GM10266 (cell line): ENCODE results near the gene PCMT1.
"Not testable (repeated sequence)": the region's sequence is repeated elsewhere in the genome, so short reads cannot be mapped to it uniquely, and the experiment has no call there.

ENCODE experiments used
- DNase-seq: peaks from one replicate; pipeline ENCODE4 v3.0.0; 2012; ENCODE audit errors: extremely low spot score
- CTCF ChIP-seq: IDR thresholded peaks from 2 replicates; pipeline ENCODE4 v1.5.1; 2012; ENCODE audit warnings: mild to moderate bottlenecking, low read depth; ENCODE audit not compliant: control insufficient read depth, insufficient read depth; ENCODE audit errors: missing control alignments

Gene PCMT1

GRCh38 chr6:149834513-149835481 lies 85.3 kb downstream of the PCMT1 start:
- peak; percentile 49 for DNase-seq
- TF ChIP-seq CTCF, result peak; percentile 90

- peak; percentile 59 for TF ChIP-seq CTCF
- DNase-seq, result peak; percentile 64
These were observed 91.0 kb downstream of the PCMT1 start for GRCh38 chr6:149840345-149841075.

GRCh38 chr6:149842331-149842730 lies 92.8 kb downstream of the PCMT1 start:
- DNase-seq, result no peak

GRCh38 chr6:149843051-149843633 lies 93.6 kb downstream of the PCMT1 start:
- no peak for TF ChIP-seq CTCF

More at GRCh38 chr6:149842331-149842730, 92.8 kb downstream of the PCMT1 start:
- TF ChIP-seq CTCF, result no peak

GRCh38 chr6:149844036-149844435 lies 94.5 kb downstream of the PCMT1 start:
- not testable (repeated sequence) for DNase-seq

More at GRCh38 chr6:149843051-149843633, 93.6 kb downstream of the PCMT1 start:
- no peak for DNase-seq

GRCh38 chr6:149844480-149844879 lies 94.9 kb downstream of the PCMT1 start:
- no peak for DNase-seq
- TF ChIP-seq CTCF, result no peak

GRCh38 chr6:149845549-149845948 lies 96.0 kb downstream of the PCMT1 start:
- DNase-seq, result no peak
- TF ChIP-seq CTCF, result no peak
